NCI-H2107 (cell line): ENCODE data around the gene TMEM132C.

Source experiments
- DNase-seq: peaks from one replicate; lab custom pipeline; 2025; lab: John Stamatoyannopoulos, UW

Gene TMEM132C

DNA sequence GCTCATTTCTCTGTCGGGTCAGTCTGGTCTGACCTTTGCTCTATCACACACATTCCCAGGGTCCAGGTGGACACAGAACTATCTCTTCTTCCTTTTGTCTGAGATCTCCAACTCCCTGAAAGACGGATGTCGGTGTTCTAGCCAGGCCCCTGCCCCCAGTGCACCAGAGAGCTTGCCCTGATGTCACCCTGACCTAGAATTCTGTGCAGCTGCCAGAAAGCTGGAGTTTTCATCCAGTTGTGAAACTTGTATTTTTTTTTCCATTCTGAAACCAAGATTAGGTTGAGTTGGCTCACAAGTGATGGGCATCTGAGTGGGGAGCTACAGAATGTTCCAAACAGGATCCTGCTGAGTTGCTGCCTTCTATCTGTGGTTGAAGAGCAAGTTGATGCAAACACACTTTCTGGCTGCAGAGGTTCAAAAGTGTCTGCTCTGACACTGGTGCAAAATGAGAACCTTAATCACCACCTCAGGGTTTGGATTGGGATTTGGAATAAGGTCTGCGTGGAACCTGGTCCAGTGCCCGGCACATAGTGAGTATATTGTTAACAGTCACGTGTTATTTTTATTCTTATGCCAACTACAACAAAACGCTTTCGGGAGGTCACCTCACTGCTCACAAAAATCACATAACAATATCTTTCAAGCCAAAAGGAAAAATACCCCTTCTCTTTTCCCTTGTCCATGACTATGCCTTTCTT lies 345.3 kb downstream of the TMEM132C start:
- DNase-seq: no peak

DNA sequence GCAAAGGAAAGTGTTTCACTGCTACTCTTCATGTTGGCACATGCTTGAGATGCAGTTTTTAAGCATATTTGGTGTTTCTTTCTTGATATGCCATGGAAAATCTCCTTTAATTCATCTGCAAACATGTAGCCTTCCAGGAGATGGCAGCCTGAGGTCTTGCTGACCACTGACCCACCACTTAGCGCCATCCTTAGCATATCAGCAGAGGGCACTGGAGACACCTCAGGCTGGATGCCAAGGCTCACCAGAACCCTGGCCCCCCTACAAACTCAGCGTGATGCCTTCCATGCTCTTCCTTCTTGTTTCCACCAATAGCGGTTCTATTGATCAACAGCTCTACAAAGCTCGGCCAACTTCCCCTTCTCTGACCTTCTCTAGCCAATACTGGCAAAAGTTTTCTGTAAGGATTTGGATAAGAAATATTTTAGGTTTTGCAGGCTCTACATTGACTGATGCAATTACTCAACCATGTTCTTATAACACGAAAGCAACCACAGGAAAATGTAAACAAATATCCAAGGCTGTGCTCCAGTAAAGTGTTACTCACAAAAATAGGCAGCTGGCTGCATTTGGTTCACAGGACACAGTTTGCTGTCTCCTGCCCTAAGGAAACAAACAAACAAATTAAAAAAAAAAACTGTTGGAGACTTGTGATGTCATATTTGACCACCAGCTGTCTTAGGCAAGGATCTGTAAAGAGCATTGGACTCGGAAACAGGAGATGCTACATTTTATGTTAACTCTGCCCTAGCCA lies 347.0 kb downstream of the TMEM132C start:
- DNase-seq: no peak

DNA sequence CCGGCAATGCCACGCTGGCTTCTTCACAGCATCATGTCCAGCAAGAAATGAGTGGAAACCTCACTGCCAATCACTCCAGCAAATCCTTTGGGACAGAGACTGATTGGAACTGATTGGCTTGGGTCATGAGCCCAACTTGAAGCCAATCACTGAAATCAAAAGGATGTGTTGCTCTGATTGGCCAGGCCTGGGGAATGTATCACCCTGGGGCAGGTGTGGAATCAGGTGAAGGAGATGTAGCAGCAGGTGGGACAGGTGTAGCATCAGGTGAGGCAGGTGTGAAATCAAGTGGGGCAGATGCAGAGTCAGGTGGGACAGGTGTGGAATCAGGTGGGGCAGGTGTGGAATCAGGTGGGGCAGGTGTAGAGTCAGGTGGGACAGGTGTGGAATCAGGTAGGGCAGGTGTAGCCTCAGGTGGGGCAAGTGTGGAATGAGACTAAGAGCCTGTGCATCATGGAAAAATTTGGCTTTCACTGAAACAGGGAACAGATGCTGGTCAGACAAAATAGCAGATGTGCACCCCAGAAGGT lies 350.4 kb downstream of the TMEM132C start:
- DNase-seq: no peak

DNA sequence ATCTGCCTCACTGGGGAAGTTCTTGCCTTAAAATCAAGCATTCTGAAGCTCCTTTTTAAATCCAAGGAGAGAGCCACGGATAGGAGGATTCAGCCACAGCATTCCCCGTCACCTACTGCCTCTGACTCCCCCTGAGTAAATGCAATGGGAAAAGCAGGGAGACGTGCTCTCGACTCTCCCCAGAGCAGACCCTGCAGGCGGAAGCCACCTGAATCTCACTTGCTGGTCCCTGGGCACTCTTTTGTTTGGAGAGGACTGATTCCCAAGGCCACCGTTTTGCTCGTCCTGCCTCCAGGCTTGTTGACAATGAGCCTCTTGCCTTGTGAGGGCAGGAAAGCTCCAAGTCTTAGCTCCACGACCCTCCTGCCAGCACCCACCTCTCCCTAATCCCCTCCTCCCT lies 352.3 kb downstream of the TMEM132C start:
- no peak for DNase-seq

DNA sequence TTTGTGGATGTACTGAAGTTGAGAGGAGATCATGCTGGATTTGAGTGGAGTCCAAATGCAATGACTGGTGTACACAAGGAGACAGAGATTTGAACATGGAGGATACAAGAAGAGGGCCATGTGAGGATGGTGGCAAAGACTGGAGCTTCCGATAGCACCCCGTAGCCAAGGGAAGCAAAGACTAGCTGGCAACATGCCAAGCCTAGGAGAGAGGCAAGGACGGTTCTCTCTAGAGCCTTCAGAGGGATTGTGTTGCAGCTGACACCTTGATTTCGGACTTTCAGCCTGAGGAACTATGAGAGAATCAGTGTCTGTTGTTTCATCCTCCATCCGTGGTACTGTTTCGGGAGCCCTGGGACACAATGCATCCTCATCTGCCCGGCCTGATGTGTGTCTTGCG lies 354.3 kb downstream of the TMEM132C start:
- no peak for DNase-seq

DNA sequence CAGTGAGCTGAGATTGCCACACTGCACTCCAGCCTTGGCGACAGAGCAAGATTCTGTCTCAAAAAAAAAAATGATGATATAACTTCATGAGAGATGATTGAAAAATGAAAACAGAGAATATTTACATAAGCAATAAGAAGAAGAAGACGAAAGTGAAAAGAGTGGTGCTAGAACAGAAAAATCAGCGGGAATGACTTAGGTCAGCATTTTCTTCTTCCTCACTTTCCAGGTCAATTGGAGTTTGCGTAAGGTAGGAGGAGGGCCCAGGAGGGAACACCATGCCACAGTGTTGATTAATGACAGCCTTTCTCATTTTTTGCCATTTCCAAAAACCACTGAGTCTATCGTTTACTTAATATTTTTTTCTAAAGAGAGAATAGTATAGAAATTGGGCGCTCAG lies 356.8 kb downstream of the TMEM132C start:
- DNase-seq: no peak

DNA sequence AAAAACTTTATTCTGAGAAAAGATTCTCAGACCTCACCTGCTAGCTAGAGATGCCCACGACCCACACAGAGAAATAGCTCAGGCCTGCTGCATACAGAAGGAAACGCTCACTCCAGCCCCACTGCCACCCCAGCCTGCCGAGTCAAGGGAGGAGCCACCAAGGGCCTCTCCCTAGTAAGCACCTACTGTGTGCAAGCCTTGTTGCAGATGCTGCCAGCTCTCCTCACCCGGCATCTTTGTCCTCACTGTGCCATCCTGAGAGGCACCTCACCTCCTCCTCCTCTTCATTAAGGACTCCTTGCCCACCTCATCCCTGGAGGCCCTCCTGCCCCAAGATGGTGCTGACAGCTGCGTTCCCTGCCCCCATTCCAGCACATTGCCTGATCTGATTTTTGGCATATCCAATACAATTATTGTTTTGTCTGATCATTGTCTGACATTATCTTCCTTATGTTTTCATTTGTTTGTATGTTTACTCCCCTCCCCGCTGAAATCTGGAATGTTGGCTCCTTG lies 359.9 kb downstream of the TMEM132C start:
- no peak for DNase-seq

DNA sequence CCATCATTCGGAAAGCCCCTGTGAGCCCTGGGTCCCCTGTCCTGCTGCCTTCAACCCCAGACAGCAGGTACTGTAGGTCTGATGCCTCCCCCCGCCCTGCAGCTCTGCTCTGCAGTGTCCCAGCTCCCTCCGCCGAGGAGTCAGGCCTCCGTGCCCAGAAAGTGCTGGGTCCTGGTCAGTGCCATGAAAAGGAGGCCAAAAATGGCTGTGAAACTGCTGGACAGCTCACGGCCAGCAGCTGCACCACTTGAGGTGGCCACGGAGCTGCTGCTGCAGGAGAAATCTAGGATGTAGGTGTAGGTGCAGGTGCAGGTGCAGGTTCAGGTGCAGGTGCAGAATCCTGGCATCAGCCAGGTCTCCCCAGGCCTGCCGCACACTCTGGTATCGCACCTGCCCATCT lies 360.7 kb downstream of the TMEM132C start:
- DNase-seq: no peak

DNA sequence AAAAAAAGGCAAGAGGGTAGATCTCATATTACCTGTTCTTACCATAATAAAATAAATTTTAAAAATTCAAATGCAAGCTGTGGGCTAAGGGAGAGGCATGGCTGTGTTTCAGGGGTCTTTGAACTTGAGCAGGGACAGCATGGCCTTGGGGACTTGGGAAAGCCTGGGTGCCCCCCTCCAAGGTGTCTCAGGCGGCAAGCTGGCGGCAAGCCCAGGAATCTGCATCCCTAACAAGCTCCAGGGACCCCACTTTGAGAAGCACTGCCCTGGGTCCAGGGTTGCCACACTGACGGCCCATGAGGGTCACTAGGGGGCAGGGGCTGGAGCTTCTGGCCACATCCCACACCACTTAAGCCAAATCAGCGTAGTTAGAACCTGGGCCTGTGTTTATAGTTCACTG lies 363.0 kb downstream of the TMEM132C start:
- no peak for DNase-seq

DNA sequence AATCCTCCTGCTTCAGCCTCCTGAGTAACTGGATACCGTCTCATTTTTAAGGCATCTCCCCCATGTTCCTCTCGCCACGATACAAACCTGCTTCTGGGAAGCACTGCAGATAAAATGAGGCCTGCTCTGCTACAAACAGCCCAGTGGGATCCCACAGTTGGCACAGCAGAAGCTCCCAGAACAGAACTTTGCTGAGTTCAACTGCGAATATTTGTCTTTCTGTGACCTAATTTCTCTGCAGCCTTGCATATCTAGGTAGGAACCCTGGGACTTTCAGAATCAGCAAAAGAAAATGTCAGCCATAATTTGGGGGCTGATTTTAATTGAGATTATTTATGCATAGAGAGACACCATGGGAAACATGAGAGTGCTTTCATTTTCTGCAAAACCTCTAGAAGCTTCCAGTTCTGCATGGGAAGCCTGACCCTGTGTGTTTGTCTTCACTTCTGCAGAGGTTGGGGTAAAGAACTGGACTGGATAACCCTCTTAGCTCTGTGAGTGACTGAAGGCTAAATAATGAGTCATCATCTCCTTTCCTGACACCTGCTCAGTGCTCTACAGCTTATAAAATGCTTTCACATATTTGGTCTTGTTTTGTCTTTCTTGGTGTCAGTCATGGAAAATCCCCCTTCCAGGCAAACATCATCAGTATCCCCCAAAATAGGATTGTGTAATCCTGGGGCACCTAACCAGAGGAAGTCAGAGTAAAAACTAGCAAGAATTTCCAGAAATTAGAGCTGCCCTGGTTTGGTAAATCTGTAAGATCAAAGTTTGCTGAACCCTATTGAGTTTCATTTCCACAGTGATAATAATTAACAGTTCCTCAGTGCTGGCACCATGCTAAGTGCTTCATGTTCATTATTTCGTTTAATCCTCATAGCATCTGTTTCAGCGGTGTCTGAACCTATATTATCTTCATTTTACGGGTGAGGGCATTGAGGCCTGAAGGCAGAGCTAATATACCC lies 371.0 kb downstream of the TMEM132C start:
- DNase-seq: no peak

DNA sequence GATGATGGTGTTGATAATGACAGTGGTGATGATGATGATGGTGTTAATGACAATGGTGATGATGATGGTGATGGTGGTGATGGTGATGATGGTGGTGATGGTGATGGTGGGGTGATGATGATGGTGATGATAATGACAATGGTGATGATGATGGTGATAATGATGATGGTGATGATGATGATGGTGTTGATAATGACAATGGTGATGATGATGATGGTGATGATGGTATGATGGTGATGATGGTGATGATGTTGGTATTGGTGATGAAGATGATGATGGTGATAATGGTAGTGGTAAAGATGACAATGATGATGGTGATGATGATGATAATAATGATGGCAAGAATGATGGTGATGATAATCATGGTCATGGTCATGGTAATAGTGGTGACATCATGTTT lies 372.1 kb downstream of the TMEM132C start:
- DNase-seq: no peak

DNA sequence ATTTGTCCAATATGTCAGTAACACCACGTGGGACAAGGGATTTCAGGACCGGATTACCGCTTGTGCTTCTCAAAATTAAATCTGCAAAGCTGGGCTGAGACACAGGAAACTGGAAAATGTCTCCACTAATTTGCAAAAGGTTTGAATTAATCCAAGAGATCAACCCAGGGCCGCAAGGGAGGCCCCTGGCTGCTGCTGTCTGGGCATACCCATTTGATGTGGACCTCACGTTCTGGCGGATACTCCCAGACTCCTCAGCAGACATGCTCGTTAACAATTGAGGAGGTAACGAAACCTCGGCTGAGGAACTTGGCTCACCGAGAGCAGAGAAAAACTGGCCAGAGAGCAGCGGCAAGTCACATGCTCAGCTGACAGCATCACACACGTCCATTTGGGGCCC lies 376.2 kb downstream of the TMEM132C start:
- no peak for DNase-seq

DNA sequence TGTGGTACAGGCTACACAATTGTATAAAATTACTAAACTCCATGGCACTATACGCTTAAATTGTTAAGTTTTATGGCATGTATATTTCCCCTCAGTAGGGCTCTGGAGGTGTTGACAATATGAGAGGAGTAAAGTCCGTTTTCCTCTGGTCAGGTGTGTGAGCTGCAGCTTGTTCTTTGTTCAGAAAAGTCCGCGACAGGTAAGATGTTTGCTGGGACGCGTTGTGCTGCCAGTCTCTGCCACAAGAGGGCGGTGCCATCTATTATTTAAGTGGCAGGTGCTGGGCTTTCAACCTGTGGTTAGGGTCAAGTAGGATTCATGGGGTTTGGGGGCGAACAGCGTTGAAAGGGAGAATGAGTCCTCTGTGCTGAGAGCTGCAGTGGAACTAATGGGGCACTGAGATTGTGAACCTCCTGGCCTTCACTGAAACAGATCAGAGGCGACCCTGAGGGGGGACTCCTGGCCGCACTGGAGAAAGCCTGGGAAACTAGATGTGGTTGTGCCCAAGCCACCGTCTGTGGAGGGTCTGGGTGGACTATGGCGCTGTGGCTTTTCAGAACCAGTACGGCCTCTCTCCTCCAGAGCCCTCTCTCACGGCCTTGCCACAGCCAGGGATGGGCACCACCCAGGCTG lies 377.8 kb downstream of the TMEM132C start:
- DNase-seq: peak; percentile 71

DNA sequence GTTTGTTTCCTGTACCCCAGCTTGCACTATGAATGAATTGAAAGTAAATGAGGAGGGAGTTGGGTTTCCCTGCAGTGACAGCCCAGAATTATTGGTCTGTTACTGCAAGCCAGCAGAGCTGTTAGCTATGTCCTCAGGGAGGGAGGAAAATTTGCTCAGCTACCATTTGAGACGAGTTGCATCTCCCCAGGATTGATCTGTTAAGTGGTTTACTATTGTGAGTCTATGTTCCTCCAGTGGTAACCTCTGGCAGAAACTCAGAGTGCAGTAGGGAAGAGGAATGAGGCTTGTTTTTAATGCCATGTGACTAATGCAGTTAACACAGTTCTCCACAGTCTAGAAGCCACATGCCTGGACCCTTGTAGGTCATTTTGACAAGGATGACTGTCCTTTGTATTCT lies 382.9 kb downstream of the TMEM132C start:
- DNase-seq: no peak

DNA sequence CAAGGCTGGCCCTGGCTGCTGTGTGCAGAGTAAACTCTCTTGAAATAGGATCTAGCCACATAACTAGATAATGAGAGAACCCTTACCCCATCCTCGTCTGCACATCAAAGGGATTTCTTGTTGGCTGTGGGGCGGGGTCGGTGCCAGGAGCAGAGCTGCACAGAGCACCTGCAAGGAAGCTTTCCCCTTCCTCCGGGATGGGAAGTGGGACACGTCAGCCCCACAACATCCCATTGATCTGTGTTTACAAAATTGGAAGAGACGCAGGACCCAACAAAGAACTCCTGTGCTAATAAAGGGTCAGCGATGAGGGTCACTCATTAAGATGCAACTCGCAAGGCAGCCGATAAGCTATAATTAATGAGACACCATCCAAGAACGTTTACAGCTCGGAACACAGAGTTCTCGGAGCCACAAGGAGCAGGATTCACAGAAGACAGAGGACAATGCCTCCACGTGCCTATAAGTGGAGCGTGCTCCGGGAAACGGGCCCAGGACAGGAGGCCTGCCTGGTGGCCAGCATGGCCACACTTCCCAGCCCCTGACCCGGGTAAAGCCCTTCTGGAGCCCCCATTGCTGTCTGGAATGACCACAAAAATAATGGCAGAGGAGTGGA lies 385.3 kb downstream of the TMEM132C start:
- no peak for DNase-seq

DNA sequence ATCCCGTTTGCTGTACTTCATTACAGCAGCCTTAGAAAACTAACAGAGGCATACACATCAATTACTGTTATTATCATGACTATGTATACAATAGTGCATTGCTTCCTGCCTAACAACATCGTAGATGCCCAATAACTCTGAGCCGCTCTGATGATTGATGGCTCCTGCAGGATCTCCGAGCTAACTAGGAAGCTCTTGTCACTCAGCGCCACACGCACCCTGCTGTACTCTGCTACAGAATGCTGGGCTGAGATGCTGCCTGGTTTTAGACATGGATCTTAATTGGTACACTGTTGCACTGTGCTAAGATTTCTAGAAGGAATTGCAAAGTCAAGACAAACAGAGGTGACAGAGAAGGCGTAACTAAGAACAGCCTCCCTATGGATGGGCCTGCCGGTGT lies 387.5 kb downstream of the TMEM132C start:
- DNase-seq: no peak

DNA sequence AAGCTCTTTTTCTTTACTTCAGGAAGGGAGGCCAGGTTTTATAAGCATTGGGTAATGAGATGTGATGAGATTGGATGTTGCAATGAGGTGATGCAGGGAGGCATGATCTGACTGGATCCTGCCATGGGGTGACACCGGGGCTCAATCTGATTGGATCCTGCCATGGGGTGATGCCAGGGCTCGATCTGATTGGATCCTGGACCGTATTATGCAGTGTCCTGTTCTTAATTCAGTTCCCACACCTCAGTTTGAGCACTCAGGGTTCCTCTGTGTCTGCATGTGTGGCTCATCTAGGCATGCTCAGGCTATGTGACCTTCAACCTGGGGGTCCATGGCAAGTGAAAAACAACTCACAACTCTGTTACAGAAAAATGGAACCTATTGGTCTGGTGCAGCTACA lies 390.4 kb downstream of the TMEM132C start:
- no peak for DNase-seq

DNA sequence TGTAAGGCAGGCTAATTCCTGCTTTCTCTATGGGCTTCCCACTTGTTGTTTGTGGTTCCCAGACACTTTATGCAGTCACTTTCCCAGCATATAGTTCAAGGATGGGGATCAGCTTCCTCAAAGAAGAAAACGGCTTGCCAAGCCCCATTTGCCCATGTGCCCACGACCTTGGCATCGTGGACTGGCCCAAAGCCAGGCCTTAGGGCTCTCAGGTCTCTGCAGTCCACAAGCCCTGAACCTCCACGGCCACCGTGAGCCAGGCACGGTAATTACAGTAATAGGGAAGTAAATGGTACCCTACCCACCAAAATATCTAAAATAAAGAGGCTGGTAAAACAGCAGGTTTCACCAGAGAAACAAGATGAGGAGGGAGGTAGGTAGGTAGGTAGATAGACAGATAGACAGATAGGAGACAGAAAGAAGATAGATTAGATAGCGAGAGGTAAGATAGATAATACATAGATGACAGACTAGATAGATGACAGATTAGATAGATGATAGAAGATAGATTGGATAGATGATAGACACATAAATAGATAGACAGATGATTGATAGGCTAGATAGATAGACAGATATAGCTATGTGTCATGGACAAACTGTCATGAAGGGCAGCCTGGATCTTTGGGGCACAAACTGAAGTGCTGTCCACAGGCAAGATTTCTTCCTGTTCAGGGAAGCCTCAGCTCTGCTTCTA lies 393.7 kb downstream of the TMEM132C start:
- no peak for DNase-seq

DNA sequence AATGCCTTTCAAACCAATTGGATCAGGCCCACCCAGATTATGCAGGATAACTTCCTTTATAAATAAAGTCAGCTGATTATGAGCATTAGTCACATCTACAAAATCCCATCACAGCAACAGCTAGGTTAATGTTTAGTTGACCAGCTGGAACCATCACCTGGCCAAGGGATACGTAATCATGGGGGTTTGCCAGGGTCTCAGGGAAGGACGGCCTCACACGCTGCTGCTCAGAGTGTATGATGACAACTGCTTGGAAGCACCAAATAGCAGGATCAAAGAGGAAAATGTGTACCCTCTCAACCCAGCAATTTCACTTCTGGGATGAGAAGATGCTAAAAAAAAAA lies 394.2 kb downstream of the TMEM132C start:
- no peak for DNase-seq

DNA sequence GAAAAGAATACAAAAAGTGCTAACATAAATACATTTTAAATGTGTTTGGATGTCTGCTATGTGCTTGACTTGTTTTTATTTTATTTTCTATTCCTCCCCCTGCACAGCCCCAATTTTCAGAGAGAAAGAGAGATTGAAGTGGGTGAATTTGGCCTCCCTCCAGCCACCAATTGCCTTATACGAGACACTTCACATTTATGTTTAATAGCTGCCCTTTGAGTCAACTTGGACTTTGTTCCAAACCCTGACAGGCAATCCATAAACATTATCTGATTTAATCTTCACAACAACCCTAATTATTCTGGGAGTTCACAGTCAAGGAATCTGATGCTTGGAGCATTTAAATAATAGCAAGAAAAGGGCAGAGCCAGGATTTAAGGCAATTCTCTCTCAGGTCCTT lies 395.1 kb downstream of the TMEM132C start:
- no peak for DNase-seq

DNA sequence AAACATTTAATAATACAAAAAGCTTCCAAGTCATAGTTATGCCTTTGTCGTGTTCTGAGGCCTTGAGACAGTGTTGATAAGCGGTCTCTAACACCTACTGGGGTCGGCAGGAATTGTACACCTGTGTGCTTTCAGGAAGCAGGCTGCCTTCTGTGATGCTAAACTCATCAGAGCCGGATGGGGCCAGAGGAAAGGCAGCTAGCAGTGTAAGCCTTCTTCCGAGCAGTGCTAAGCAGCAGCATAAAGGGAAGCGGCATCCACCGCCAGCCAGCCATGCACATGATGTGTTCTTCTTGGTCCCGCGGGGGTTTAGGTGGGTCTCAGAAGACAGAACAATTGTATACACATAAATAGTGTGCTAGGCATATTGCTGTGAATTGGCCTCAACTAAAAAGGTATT lies 397.5 kb downstream of the TMEM132C start:
- no peak for DNase-seq
